ENCODE data around the gene ZYG11B.

- no peak for TF ChIP-seq BRCA1 (IDR thresholded peaks at IDR 0.05)
- TF ChIP-seq BRCA1 (CRISPR knock-in tag; IDR thresholded peaks at IDR 0.05): no peak
- no peak for TF ChIP-seq REST (IDR thresholded peaks at IDR 0.05; ENCODE audit: borderline replicate concordance)
- TF ChIP-seq REST (CRISPR knock-in tag; IDR thresholded peaks at IDR 0.05; ENCODE audit: low read depth): no peak
- TF ChIP-seq ZNF354B (CRISPR knock-in tag; IDR thresholded peaks at IDR 0.05): no peak
- no peak for TF ChIP-seq ZNF436 (CRISPR knock-in tag; IDR thresholded peaks at IDR 0.05)
- no peak for TF ChIP-seq RCOR1 (IDR thresholded peaks at IDR 0.05; ENCODE audit: borderline replicate concordance in 1 of 2, low read depth in 2 of 2, low read length in 2 of 2)
- TF ChIP-seq SP2 (IDR thresholded peaks at IDR 0.05; ENCODE audit: extremely low read depth, low read depth, low read length, poor library complexity, severe bottlenecking): no peak
- no peak for TF ChIP-seq ZNF24 (IDR thresholded peaks at IDR 0.05)
- no peak for TF ChIP-seq CTCF (IDR thresholded peaks at IDR 0.05 in 2 of 3, conservative IDR thresholded peaks at IDR 0.05 in 1 of 3; ENCODE audit: insufficient read depth in 2 of 3, low read depth in 1 of 3, low read length in 3 of 3)
- TF ChIP-seq MCM7 (IDR thresholded peaks at IDR 0.05): no peak
- TF ChIP-seq MYC (IDR thresholded peaks at IDR 0.05; ENCODE audit: low read depth, low read length): no peak
- no peak for TF ChIP-seq MYC (CRISPR knock-in tag; IDR thresholded peaks at IDR 0.05; ENCODE audit: borderline replicate concordance, low read depth)
Observed at GRCh38 chr1:52856026-52856425, 129.8 kb downstream of the ZYG11B start.

Data from K562 (cell line).